GM10266 (cell line): ENCODE data around the gene CHTF18.

Experiments
- DNase-seq: peaks from one replicate; pipeline ENCODE4 v3.0.0; 2012; ENCODE audit errors: extremely low spot score
- TF ChIP-seq, protein P1 (sequence below): IDR thresholded peaks from 2 replicates; pipeline ENCODE4 v1.5.1; 2012; ENCODE audit warnings: mild to moderate bottlenecking, low read depth; ENCODE audit not compliant: control insufficient read depth, insufficient read depth; ENCODE audit errors: missing control alignments

The CHTF18 gene

DNA sequence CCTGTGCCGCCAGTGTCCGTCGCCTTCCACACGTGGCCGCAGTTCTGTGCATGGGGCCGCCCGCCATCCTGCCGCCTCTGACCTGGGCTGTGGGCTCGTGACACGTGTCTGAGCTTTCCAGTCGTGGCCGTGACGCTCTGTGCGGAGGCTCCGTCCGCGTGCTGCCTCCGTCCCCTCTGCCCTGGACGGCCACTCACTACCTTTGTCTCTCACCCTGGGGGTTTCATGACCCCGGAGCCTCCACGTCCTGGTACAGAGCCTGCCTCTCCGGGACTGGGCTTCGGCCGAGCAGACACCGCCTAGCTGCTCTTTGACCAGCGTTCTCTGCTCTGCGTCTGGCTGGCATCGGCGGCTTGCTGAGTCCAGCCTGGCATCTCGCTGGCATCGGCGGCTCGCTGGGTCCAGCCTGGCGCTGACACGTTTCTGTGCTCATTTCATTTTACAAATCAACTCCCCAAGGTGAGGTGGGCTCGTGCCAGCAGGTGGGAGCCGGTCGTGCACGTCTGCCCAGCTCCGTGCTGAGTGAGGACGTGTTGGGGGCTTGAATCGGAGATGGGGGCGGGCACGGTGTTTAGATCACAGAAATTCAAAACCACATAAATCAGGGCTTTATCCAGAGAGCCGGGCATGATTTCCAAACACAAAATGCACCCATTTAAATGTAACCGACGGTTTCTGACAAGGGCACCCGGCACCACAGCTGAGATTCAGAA is 56.4 kb downstream of the CHTF18 start:
- no peak for DNase-seq
- TF ChIP-seq, protein P1, sequence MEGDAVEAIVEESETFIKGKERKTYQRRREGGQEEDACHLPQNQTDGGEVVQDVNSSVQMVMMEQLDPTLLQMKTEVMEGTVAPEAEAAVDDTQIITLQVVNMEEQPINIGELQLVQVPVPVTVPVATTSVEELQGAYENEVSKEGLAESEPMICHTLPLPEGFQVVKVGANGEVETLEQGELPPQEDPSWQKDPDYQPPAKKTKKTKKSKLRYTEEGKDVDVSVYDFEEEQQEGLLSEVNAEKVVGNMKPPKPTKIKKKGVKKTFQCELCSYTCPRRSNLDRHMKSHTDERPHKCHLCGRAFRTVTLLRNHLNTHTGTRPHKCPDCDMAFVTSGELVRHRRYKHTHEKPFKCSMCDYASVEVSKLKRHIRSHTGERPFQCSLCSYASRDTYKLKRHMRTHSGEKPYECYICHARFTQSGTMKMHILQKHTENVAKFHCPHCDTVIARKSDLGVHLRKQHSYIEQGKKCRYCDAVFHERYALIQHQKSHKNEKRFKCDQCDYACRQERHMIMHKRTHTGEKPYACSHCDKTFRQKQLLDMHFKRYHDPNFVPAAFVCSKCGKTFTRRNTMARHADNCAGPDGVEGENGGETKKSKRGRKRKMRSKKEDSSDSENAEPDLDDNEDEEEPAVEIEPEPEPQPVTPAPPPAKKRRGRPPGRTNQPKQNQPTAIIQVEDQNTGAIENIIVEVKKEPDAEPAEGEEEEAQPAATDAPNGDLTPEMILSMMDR, result no peak

GRCh38 chr16:845351-845745 is 56.9 kb downstream of the CHTF18 start:
- TF ChIP-seq, protein P1, result no peak
- DNase-seq, result no peak

DNA sequence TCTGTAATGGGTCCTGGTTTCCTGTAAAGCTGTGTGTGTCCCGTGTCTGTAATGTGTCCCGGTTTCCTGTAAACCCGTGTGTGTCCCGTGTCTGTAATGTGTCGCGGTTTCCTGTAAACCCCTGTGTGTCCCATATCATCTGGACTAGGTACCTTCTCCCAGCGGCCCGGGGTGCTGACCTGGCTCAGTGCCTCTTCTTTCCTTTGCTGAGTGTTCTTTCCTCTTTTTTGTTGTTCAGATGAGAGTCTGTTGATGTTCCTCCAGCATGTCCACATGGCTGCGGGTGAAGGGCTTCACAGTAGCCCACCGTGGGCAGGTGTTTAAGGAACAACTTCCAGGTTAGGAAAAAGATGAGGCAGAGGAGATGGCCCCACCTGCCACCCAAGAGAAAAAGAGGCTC is 58.7 kb downstream of the CHTF18 start:
- TF ChIP-seq, protein P1, result no peak
- no peak for DNase-seq
